Limb (tissue), 2 donors: ENCODE measurements around the gene NR3C2.

ENCODE experiments used
- DNase-seq, 2 donors: peaks; one replicate each; pipeline ENCODE4 v3.0.0-alpha.2; 2016; ENCODE audit errors: extremely low spot score in 2 of 2

The NR3C2 gene

GRCh38 chr4:148312956-148313490, 129.2 kb downstream of the NR3C2 start:
- no peak for DNase-seq

- DNase-seq = no peak
Measured at GRCh38 chr4:148311526-148311925, 130.7 kb downstream of the NR3C2 start.

GRCh38 chr4:148310756-148311155, 131.5 kb downstream of the NR3C2 start:
- no peak for DNase-seq

- peak in 1 of 2 donors; percentile 51 for DNase-seq
Measured at GRCh38 chr4:148305751-148306150, 136.5 kb downstream of the NR3C2 start.

GRCh38 chr4:148302416-148302815, 139.8 kb downstream of the NR3C2 start:
- DNase-seq = no peak

- DNase-seq = no peak
Measured at GRCh38 chr4:148300877-148301276, 141.3 kb downstream of the NR3C2 start.

- DNase-seq = no peak
Measured at GRCh38 chr4:148299337-148299736, 142.9 kb downstream of the NR3C2 start.

GRCh38 chr4:148296498-148296897, 145.7 kb downstream of the NR3C2 start:
- no peak for DNase-seq

- no peak for DNase-seq
Measured at GRCh38 chr4:148295642-148296041, 146.6 kb downstream of the NR3C2 start.

- DNase-seq = no peak
Measured at GRCh38 chr4:148293571-148293970, 148.6 kb downstream of the NR3C2 start.

- no peak for DNase-seq
Measured at GRCh38 chr4:148292686-148293085, 149.5 kb downstream of the NR3C2 start.

- DNase-seq = no peak
Measured at GRCh38 chr4:148289740-148290139, 152.5 kb downstream of the NR3C2 start.

- peak; percentile 42 to 52 for DNase-seq
Measured at GRCh38 chr4:148288448-148288847, 153.8 kb downstream of the NR3C2 start.

GRCh38 chr4:148287111-148287510, 155.1 kb downstream of the NR3C2 start:
- DNase-seq = no peak

- no peak for DNase-seq
Measured at GRCh38 chr4:148286012-148286411, 156.2 kb downstream of the NR3C2 start.

- no peak for DNase-seq
Measured at GRCh38 chr4:148283665-148284064, 158.5 kb downstream of the NR3C2 start.

- DNase-seq = no peak
Measured at GRCh38 chr4:148278310-148278709, 163.9 kb downstream of the NR3C2 start.

GRCh38 chr4:148275266-148275665, 166.9 kb downstream of the NR3C2 start:
- no peak for DNase-seq

GRCh38 chr4:148273501-148273986, 168.7 kb downstream of the NR3C2 start:
- DNase-seq = no peak

GRCh38 chr4:148271166-148271565, 171.0 kb downstream of the NR3C2 start:
- no peak for DNase-seq

GRCh38 chr4:148270630-148271029, 171.6 kb downstream of the NR3C2 start:
- no peak for DNase-seq

GRCh38 chr4:148268835-148269234, 173.4 kb downstream of the NR3C2 start:
- no peak for DNase-seq

- DNase-seq = no peak
Measured at GRCh38 chr4:148266921-148267320, 175.3 kb downstream of the NR3C2 start.

- no peak for DNase-seq
Measured at GRCh38 chr4:148266240-148266639, 176.0 kb downstream of the NR3C2 start.
